Measurements from ENCODE around the gene PTPN2. TPM values are rescaled to one million over a fixed set of nuclear protein-coding genes. Genes with fewer than 3 reads are reported as not detected.

The PTPN2 gene
- total and polyA plus RNA-seq, 9 of the 15 experiments (the other 6 are each of a cell fraction or from before 2014, with no cell fraction given) = 36.6 to 66.4 (median 43.8) TPM

DNA sequence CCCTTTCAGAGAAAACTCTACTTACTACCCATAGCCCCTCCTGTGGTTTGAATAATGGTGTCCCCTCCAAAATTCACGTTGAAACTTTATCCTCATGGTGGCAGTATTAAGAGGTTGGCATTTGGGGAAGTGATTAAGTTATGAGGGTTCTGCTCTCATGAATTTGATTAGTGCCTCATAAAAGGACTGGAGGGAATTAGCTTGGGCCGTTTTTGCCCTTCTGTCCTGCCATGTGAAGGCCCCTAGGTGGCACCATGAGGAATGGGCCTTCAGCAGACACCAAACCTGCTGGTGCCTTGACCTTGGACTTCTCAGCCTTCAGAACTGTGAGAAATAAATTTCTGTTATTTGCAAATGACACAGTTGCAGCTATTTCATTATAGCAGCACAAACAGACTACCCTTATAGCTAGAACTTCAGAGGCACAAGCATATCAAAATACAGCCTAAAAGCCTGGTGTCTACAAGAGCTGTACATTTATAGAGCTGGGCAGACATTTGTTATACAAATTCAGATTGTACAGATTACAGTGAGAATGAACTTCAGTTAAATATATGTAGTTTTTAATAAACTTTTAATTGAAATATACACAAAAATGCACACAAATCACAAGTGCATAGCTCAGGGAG is 2.6 kb upstream of the PTPN2 start:
- ChIA-PET CTCF (ENCODE audit: low intra/inter-chr PET ratio) (interaction anchor here (0.6 kb wide), 1 partner anchor 62 kb away, joined by 5 read pairs; no protein-coding TSS in a partner anchor), POLR2A (no interaction called here)
- ATAC-seq (no peak), FAIRE-seq (peak; percentile 52), DNase-seq (ENCODE audit: extremely low read depth in 1 of 4, low spot score in 3 of 4) (peak in 1 of 4 experiments; percentile 40)
- BruUV-seq (replicated peaks) = no TSS peak
- Histone ChIP-seq H3K79me2 (ENCODE audit: control insufficient read depth, insufficient read depth, low read length) (peaks cover 27% of the 10 kb centered on the region), H3K27me3 (ENCODE audit: control insufficient read depth in 2 of 2, insufficient read depth in 2 of 2, low read length in 2 of 2) (no peaks in the 10 kb centered on the region), H3K9me1 (ENCODE audit: control insufficient read depth, insufficient read depth, low read length) (no peaks in the 10 kb centered on the region), H3K9ac (ENCODE audit: insufficient read depth in 1 of 2, low read depth in 2 of 2, low read length in 2 of 2) (no peak overlapping the region), H3K9me3 (replicated peaks; ENCODE audit: control insufficient read depth, insufficient read depth, low read depth, low read length) (no peaks in the 10 kb centered on the region), H3K4me3 (no peak overlapping the region), H3K4me2 (ENCODE audit: insufficient read depth, low read length) (no peak overlapping the region), H3K4me1 (replicated peaks in 1 of 2; ENCODE audit: control insufficient read depth in 2 of 2, insufficient read depth in 2 of 2, low read length in 2 of 2) (peaks cover 9 to 19% of the 10 kb centered on the region in 2 experiments; a peak in 4 of 5 replicates), H3K36me3 (ENCODE audit: control insufficient read depth, insufficient read depth, low read length) (no peaks in the 10 kb centered on the region; the same call in 2 of the 3 replicates), H2AFZ (ENCODE audit: low read depth, low read length) (no peak overlapping the region), H3K27ac (ENCODE audit: extremely low read depth, low read depth, low read length) (no peak overlapping the region), H4K20me1 (replicated peaks; ENCODE audit: control insufficient read depth, insufficient read depth, low read length) (no peaks in the 10 kb centered on the region)
- intact Hi-C loops (cut with micrococcal nuclease) (loop anchor here (10.0 kb wide), 1 partner anchor 108 kb away; the partner anchor contains the start of gene CEP192), in situ Hi-C loops (cut with MboI) (no loop called here)
- WGBS (ENCODE audit: insufficient coverage, low coverage, missing lambda C conversion rate) = 12% methylated on average over 2 of the region's 2 CpGs
- TF ChIP-seq DIDO1 (tag; IDR thresholded peaks at IDR 0.05; ENCODE audit: low read depth) (no peak), ZNF764 (CRISPR knock-in tag; IDR thresholded peaks at IDR 0.05; ENCODE audit: low read depth) (no peak), RAD21 (CRISPR knock-in tag; conservative IDR thresholded peaks at IDR 0.05 in 1 of 2, IDR thresholded peaks at IDR 0.05 in 1 of 2) (peak in 1 of 2 experiments; percentile 5; a peak in 1 of 4 replicates), ZBTB34 (CRISPR knock-in tag; IDR thresholded peaks at IDR 0.05) (no peak), AFF4 (CRISPR knock-in tag; IDR thresholded peaks at IDR 0.05) (no peak), CBFA2T2 (conservative IDR thresholded peaks at IDR 0.05) (no peak), TSC22D4 (tag; IDR thresholded peaks at IDR 0.05) (no peak)
- TF ChIP-seq, protein P1, sequence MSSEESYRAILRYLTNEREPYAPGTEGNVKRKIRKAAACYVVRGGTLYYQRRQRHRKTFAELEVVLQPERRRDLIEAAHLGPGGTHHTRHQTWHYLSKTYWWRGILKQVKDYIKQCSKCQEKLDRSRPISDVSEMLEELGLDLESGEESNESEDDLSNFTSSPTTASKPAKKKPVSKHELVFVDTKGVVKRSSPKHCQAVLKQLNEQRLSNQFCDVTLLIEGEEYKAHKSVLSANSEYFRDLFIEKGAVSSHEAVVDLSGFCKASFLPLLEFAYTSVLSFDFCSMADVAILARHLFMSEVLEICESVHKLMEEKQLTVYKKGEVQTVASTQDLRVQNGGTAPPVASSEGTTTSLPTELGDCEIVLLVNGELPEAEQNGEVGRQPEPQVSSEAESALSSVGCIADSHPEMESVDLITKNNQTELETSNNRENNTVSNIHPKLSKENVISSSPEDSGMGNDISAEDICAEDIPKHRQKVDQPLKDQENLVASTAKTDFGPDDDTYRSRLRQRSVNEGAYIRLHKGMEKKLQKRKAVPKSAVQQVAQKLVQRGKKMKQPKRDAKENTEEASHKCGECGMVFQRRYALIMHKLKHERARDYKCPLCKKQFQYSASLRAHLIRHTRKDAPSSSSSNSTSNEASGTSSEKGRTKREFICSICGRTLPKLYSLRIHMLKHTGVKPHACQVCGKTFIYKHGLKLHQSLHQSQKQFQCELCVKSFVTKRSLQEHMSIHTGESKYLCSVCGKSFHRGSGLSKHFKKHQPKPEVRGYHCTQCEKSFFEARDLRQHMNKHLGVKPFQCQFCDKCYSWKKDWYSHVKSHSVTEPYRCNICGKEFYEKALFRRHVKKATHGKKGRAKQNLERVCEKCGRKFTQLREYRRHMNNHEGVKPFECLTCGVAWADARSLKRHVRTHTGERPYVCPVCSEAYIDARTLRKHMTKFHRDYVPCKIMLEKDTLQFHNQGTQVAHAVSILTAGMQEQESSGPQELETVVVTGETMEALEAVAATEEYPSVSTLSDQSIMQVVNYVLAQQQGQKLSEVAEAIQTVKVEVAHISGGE (CRISPR knock-in tag; IDR thresholded peaks at IDR 0.05) = no peak
- TF ChIP-seq, protein P2, sequence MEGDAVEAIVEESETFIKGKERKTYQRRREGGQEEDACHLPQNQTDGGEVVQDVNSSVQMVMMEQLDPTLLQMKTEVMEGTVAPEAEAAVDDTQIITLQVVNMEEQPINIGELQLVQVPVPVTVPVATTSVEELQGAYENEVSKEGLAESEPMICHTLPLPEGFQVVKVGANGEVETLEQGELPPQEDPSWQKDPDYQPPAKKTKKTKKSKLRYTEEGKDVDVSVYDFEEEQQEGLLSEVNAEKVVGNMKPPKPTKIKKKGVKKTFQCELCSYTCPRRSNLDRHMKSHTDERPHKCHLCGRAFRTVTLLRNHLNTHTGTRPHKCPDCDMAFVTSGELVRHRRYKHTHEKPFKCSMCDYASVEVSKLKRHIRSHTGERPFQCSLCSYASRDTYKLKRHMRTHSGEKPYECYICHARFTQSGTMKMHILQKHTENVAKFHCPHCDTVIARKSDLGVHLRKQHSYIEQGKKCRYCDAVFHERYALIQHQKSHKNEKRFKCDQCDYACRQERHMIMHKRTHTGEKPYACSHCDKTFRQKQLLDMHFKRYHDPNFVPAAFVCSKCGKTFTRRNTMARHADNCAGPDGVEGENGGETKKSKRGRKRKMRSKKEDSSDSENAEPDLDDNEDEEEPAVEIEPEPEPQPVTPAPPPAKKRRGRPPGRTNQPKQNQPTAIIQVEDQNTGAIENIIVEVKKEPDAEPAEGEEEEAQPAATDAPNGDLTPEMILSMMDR (IDR thresholded peaks at IDR 0.05 in 2 of 3, conservative IDR thresholded peaks at IDR 0.05 in 1 of 3; ENCODE audit: insufficient read depth in 2 of 3, low read depth in 1 of 3, low read length in 3 of 3) = peak; percentile 36 to 44 (median 37); a peak in 2 of 6 replicates

Measured in K562 (cell line).